GM12878 (cell line): ENCODE measurements around the gene FRAS1. TPM values are rescaled to one million over a fixed set of nuclear protein-coding genes. Genes with fewer than 3 reads are reported as not detected.

Experiments
- ATAC-seq: fragments of 200-7000 bp; cut with Tn5 transposase; 3 replicates; pipeline ENCODE4 v1.9.1; 2020; ENCODE audit warnings: mild to moderate bottlenecking, moderate library complexity
- BruUV-seq: library from RNA; stranded (reverse); fragments of 400-500 nt; replicated peaks from 2 replicates; lab custom pipeline; 2021; lab: Mats Ljungman, UMichigan
- CTCF ChIA-PET: fragments of 300-600 bp; sonication (Branson Sonifier 250); formaldehyde crosslinking; extraction: SDS; loops from one replicate; lab custom pipeline; 2021; ENCODE audit warnings: inconsistent platforms; lab: Yijun Ruan, JAX
- POLR2A ChIA-PET: fragments of 350-600 bp; formaldehyde crosslinking; extraction: SDS; loops from one replicate; lab custom pipeline; 2021; ENCODE audit warnings: inconsistent platforms; lab: Charles Lee
- RAD21 ChIA-PET: fragments of 300-600 bp; sonication (Branson Sonifier 250); formaldehyde crosslinking; loops from one replicate; lab custom pipeline; 2023; ENCODE audit warnings: antibody characterized with exemption; ENCODE audit not compliant: unreplicated experiment; lab: Charles Lee
- SMC1A ChIA-PET: fragments of 300-600 bp; sonication (Branson Sonifier 250); formaldehyde crosslinking; loops from one replicate; lab custom pipeline; 2023; ENCODE audit not compliant: unreplicated experiment, uncharacterized antibody; lab: Charles Lee
- DNase-seq: peaks from one replicate; pipeline ENCODE4 v3.0.0-alpha.2; 2011; ENCODE audit warnings: low read depth, low spot score
- FAIRE-seq: peaks from 3 replicates; lab custom pipeline; 2011; peaks lifted over from hg19 to GRCh38; lab: Jason Lieb, UNC
- H2AFZ ChIP-seq: 2 replicates; pipeline ENCODE4 v1.6.0; 2011; ENCODE audit warnings: low read depth, low read length, control low read depth; ENCODE audit not compliant: control insufficient read depth
- H3K27ac ChIP-seq: 2 replicates; pipeline ENCODE4 v1.5.1; 2011; ENCODE audit warnings: control low read depth; ENCODE audit not compliant: control insufficient read depth, insufficient read depth
- H3K27me3 ChIP-seq, 2 experiments: replicated peaks in 1 of 2; 2 replicates each; pipeline versions ENCODE4 v1.6.0 to v1.6.1; 2011; ENCODE audit warnings: low read length in 1 of 2; ENCODE audit not compliant: control insufficient read depth in 2 of 2, insufficient read depth in 2 of 2
- H3K36me3 ChIP-seq, 2 experiments: 2 replicates each; pipeline ENCODE4 v1.5.1; 2011; ENCODE audit warnings: low read length in 1 of 2; ENCODE audit not compliant: control insufficient read depth in 2 of 2, insufficient read depth in 2 of 2
- H3K4me1 ChIP-seq: 2 replicates; pipeline ENCODE4 v1.6.1; 2011; ENCODE audit warnings: mild to moderate bottlenecking, low read length, moderate library complexity, mixed read lengths; ENCODE audit not compliant: control insufficient read depth, insufficient read depth
- H3K4me2 ChIP-seq: 2 replicates; pipeline ENCODE4 v1.6.0; 2011; ENCODE audit warnings: control low read depth; ENCODE audit not compliant: control insufficient read depth, insufficient read depth
- H3K4me3 ChIP-seq: fragments of 200-600 bp; sonication (generic); 2 replicates; pipeline ENCODE4 v1.5.1; 2016
- H3K79me2 ChIP-seq: 2 replicates; pipeline ENCODE4 v1.6.0; 2011; ENCODE audit warnings: low read length; ENCODE audit not compliant: control insufficient read depth, insufficient read depth
- H3K9ac ChIP-seq: 2 replicates; pipeline ENCODE4 v1.8.0; 2011; ENCODE audit warnings: low read length, control low read depth, mixed read lengths; ENCODE audit not compliant: control insufficient read depth, insufficient read depth
- H3K9me3 ChIP-seq: replicated peaks from 3 replicates; pipeline ENCODE4 v1.5.1; 2011; ENCODE audit warnings: mild to moderate bottlenecking, low read length; ENCODE audit not compliant: control insufficient read depth, insufficient read depth
- H4K20me1 ChIP-seq: 2 replicates; pipeline ENCODE4 v1.6.0; 2011; ENCODE audit not compliant: control insufficient read depth, insufficient read depth
- KAT2A ChIP-seq: conservative IDR thresholded peaks from 2 replicates; pipeline ENCODE4 v1.6.1; 2011; ENCODE audit warnings: low read depth, low read length; ENCODE audit not compliant: control insufficient read depth
- PKNOX1 ChIP-seq: fragments of 450-650 bp; IDR thresholded peaks from 2 replicates; pipeline ENCODE4 v1.6.1; 2016; ENCODE audit warnings: mild to moderate bottlenecking
- REST ChIP-seq: IDR thresholded peaks from 2 replicates; pipeline ENCODE4 v1.6.1; 2012; ENCODE audit warnings: mild to moderate bottlenecking, low read depth, low read length
- YBX1 ChIP-seq: fragments of 450-650 bp; IDR thresholded peaks from 2 replicates; pipeline ENCODE4 v1.6.1; 2016; ENCODE audit warnings: antibody characterized with exemption
- WGBS: methylation state at CpG from one replicate; pipeline ENCODE4 v1.1.6; 2016; ENCODE audit warnings: low lambda C conversion rate; ENCODE audit not compliant: insufficient replicate concordance, insufficient coverage; ENCODE audit errors: missing lambda C conversion rate; 5-methylcytosine and 5-hydroxymethylcytosine counted together
- in situ Hi-C: fragments of 300-500 bp; cut with MboI; formaldehyde crosslinking; loops from 9 replicates; pipeline ENCODE4 v1.14.3; 2018; ENCODE audit warnings: mixed read lengths
- intact Hi-C: fragments of 100-400 bp; cut with micrococcal nuclease; formaldehyde crosslinking; loops from one replicate; pipeline ENCODE4 v1.14.2; 2022; ENCODE audit not compliant: unreplicated experiment
- polyA plus RNA-seq, 11 experiments: library from polyadenylated mRNA; depleted of rRNA in 4 of 11; unstranded in 6 of 11; stranded (reverse) in 5 of 11; fragments of >200 nt; fragmentation: Nextera tagmentation in 4 of 11; fragmentation: Illumina TruSeq in 1 of 11; extraction: Ambion mirVana in 4 of 11; extraction: Trizol in 1 of 11; gene quantifications; 1 replicate in 1 of 11; 2 replicates in 10 of 11; pipeline versions ENCODE4 v1.2.1 to v1.2.3, GENCODE V29; 2011 to 2016; ENCODE audit warnings: inconsistent platforms in 2 of 11, missing spikeins in 2 of 11, low read depth in 1 of 11
- total RNA-seq, 4 experiments: library from RNA; depleted of rRNA in 3 of 4; stranded (reverse); fragments of >200 nt in 3 of 4; fragmentation: Illumina TruSeq in 1 of 4; extraction: Trizol in 1 of 4; gene quantifications; 2 replicates each; pipeline versions ENCODE4 v1.2.1 to v1.2.3, GENCODE V29; 2013 to 2021

Gene FRAS1
- total and polyA plus RNA-seq, 10 of the 15 experiments (the other 5 are each of a cell fraction or from before 2014, with no cell fraction given): 0.08 to 11.7 (median 0.20) TPM

- H3K4me1 ChIP-seq: peaks cover 6% of the 10 kb centered on the region; the same call in 1 of the 2 replicates
- ChIA-PET RAD21 (interaction anchor here (0.9 to 3.5 kb wide), 9 partner anchors 10 to 414 kb away, joined by 4 to 26 read pairs (median 8); no protein-coding TSS in a partner anchor), CTCF (interaction anchor here (1.1 to 3.3 kb wide), 7 partner anchors 10 to 168 kb away, joined by 3 to 12 read pairs (median 4); no protein-coding TSS in a partner anchor), SMC1A (interaction anchor here (0.7 to 3.5 kb wide), 9 partner anchors 8 to 234 kb away, joined by 3 to 30 read pairs (median 4); no protein-coding TSS in a partner anchor), POLR2A (no interaction called here)
- no peak overlapping the region for H3K9ac ChIP-seq
- no peak overlapping the region for H3K27ac ChIP-seq
- in situ Hi-C loops: no loop called here
- FAIRE-seq: no peak
- DNase-seq: no peak
- TF ChIP-seq REST (no peak), KAT2A (no peak), PKNOX1 (no peak), YBX1 (no peak)
- no peaks in the 10 kb centered on the region for H4K20me1 ChIP-seq
- BruUV-seq: no TSS peak
- H2AFZ ChIP-seq: no peak overlapping the region
- ATAC-seq: no peak
- 48% methylated on average over 2 of the region's 2 CpGs for WGBS
- intact Hi-C loops: no loop called here
- no peaks in the 10 kb centered on the region for H3K9me3 ChIP-seq
- no peak overlapping the region for H3K4me3 ChIP-seq
- H3K79me2 ChIP-seq: no peaks in the 10 kb centered on the region
- no peak overlapping the region for H3K4me2 ChIP-seq
- peaks cover 0 to 23% of the 10 kb centered on the region in 2 experiments; a peak in 3 of 4 replicates for H3K27me3 ChIP-seq
- no peaks in the 10 kb centered on the region for H3K36me3 ChIP-seq
Measured at GRCh38 chr4:78061939-78062570, 4.9 kb downstream of the FRAS1 start.
